Fibroblast of lung (primary cell): ENCODE data around the gene PEX5.

Source experiments
- EZH2 ChIP-seq: IDR thresholded peaks from 2 replicates; pipeline ENCODE4 v1.5.1; 2012; ENCODE audit warnings: low read length, control low read depth, mild to moderate bottlenecking; ENCODE audit errors: missing control alignments
- TF ChIP-seq, protein P1 (sequence below), 2 donors: IDR thresholded peaks in 1 of 2; conservative IDR thresholded peaks in 1 of 2; 1 replicate in 1 of 2; 2 replicates in 1 of 2; pipeline ENCODE4 v1.5.1; 2011 to 2012; ENCODE audit warnings: low read length in 2 of 2, control low read depth in 1 of 2, inconsistent platforms in 1 of 2, low read depth in 1 of 2, mild to moderate bottlenecking in 1 of 2

DNA sequence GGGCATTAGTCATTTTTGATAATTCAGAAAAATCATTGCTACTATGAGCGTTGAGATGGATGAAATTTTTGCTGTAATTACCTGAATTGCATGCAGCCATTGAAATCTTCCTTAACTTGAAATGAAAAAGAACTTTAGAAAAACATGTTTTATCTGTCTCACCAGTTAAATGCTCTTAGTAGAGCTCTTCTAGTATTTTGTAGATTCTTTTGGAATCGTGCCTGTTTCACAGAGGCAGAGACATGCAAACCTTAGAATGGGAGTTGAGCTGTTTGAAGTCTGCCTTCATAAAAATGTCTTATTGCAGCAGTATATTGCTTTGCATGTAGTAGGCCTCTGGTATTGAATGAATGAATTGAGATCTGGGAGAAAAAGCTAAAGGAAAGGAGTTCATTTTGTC, 4.2 kb downstream of the PEX5 start:
- TF ChIP-seq, protein P1, sequence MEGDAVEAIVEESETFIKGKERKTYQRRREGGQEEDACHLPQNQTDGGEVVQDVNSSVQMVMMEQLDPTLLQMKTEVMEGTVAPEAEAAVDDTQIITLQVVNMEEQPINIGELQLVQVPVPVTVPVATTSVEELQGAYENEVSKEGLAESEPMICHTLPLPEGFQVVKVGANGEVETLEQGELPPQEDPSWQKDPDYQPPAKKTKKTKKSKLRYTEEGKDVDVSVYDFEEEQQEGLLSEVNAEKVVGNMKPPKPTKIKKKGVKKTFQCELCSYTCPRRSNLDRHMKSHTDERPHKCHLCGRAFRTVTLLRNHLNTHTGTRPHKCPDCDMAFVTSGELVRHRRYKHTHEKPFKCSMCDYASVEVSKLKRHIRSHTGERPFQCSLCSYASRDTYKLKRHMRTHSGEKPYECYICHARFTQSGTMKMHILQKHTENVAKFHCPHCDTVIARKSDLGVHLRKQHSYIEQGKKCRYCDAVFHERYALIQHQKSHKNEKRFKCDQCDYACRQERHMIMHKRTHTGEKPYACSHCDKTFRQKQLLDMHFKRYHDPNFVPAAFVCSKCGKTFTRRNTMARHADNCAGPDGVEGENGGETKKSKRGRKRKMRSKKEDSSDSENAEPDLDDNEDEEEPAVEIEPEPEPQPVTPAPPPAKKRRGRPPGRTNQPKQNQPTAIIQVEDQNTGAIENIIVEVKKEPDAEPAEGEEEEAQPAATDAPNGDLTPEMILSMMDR (conservative IDR thresholded peaks at IDR 0.05 in 1 of 2, IDR thresholded peaks at IDR 0.05 in 1 of 2; ENCODE audit: low read depth in 1 of 2, low read length in 2 of 2), result no peak
- TF ChIP-seq EZH2, result no peak
